NK-92 (cell line): ENCODE results near the gene MAB21L4.

ENCODE experiments used
- DNase-seq: peaks from one replicate; lab custom pipeline; 2025; ENCODE audit not compliant: unreplicated experiment; lab: John Stamatoyannopoulos, UW

Gene MAB21L4

GRCh38 chr2:240884221-240884620 lies 11.7 kb downstream of the MAB21L4 start:
- no peak for DNase-seq

GRCh38 chr2:240881913-240882312 lies 14.0 kb downstream of the MAB21L4 start:
- DNase-seq = no peak

GRCh38 chr2:240879105-240879504 lies 16.9 kb downstream of the MAB21L4 start:
- DNase-seq = no peak

- DNase-seq = no peak
Observed at GRCh38 chr2:240878341-240878936, 17.5 kb downstream of the MAB21L4 start.

GRCh38 chr2:240877460-240878340 lies 18.3 kb downstream of the MAB21L4 start:
- no peak for DNase-seq

GRCh38 chr2:240876475-240877251 lies 19.3 kb downstream of the MAB21L4 start:
- DNase-seq = no peak

GRCh38 chr2:240876035-240876474 lies 19.9 kb downstream of the MAB21L4 start:
- no peak for DNase-seq

- DNase-seq = no peak
Observed at GRCh38 chr2:240875228-240876034, 20.5 kb downstream of the MAB21L4 start.

- no peak for DNase-seq
Observed at GRCh38 chr2:240874715-240875227, 21.2 kb downstream of the MAB21L4 start.

GRCh38 chr2:240873805-240874714 lies 21.9 kb downstream of the MAB21L4 start:
- DNase-seq = no peak

- no peak for DNase-seq
Observed at GRCh38 chr2:240873098-240873788, 22.7 kb downstream of the MAB21L4 start.

GRCh38 chr2:240872317-240873097 lies 23.4 kb downstream of the MAB21L4 start:
- DNase-seq = no peak

GRCh38 chr2:240871071-240871958 lies 24.6 kb downstream of the MAB21L4 start:
- no peak for DNase-seq

GRCh38 chr2:240869956-240870875 lies 25.7 kb downstream of the MAB21L4 start:
- no peak for DNase-seq

GRCh38 chr2:240869109-240869955 lies 26.6 kb downstream of the MAB21L4 start:
- no peak for DNase-seq
